Renal pelvis (tissue), 4 donors: ENCODE results near the gene EFS. TPM values are rescaled to one million over a fixed set of nuclear protein-coding genes. Genes with fewer than 3 reads are reported as not detected.
"Not testable (repeated sequence)": the region's sequence is repeated elsewhere in the genome, so short reads cannot be mapped to it uniquely, and the experiment has no call there.

ENCODE experiments used
- DNase-seq: peaks from one replicate; pipeline ENCODE4 v3.0.0-alpha.2; 2013
- polyA plus RNA-seq, 3 donors: library from polyadenylated mRNA; unstranded; fragments of 120-200 nt; gene quantifications; one replicate each; pipeline ENCODE4 v1.2.1, GENCODE V29; 2013; ENCODE audit not compliant: insufficient read length in 3 of 3

The EFS gene
- polyA plus RNA-seq, 3 donors: 41.1 to 55.6 (median 45.5) TPM

- no peak for DNase-seq
These were observed 37.5 kb upstream of the EFS start for GRCh38 chr14:23402296-23403138.

GRCh38 chr14:23401291-23401690 is 36.3 kb upstream of the EFS start:
- DNase-seq: no peak

GRCh38 chr14:23400496-23401149 is 35.7 kb upstream of the EFS start:
- not testable (repeated sequence) for DNase-seq

- DNase-seq: peak; percentile 17
These were observed 34.6 kb upstream of the EFS start for GRCh38 chr14:23399591-23399990.

GRCh38 chr14:23399136-23399535 is 34.2 kb upstream of the EFS start:
- no peak for DNase-seq

- no peak for DNase-seq
These were observed 33.4 kb upstream of the EFS start for GRCh38 chr14:23398348-23398747.

DNA sequence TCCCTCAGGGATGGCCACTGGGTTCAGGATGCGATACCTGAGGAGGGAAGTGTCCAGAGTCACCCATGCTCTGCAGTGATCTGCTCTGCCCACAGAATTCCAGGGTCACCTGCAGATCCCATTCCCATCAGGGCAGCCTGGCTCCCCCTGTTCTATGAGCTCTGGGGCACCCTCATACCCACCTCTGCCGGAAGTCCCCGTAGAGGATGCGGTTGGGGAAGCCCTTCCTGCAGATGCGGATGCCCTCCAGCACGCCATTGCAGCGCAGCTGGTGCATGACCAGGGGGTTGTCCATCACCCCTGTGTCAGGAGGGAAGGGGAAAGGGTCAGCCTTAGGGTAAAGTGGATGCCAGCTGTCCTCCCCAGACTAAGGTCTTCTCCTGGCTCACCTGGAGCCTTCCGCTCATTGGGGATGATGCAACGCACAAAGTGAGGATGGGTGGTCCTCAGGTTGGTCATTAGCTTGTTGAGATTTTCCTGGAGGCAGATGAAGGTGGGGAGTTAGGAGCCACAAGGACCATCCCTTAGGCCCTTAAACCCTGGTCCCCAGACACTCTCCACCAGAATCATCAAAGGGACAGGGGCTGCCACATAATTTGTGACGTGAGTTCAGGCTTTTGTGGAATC is 31.9 kb upstream of the EFS start:
- no peak for DNase-seq

- DNase-seq: no peak
These were observed 31.2 kb upstream of the EFS start for GRCh38 chr14:23396126-23396525.

- no peak for DNase-seq
These were observed 27.6 kb upstream of the EFS start for GRCh38 chr14:23392613-23393012.

GRCh38 chr14:23389871-23390270 is 24.9 kb upstream of the EFS start:
- DNase-seq: not testable (repeated sequence)

GRCh38 chr14:23389396-23389795 is 24.4 kb upstream of the EFS start:
- DNase-seq: no peak

GRCh38 chr14:23388996-23389395 is 24.0 kb upstream of the EFS start:
- no peak for DNase-seq

- DNase-seq: no peak
These were observed 23.2 kb upstream of the EFS start for GRCh38 chr14:23387916-23388882.

- DNase-seq: no peak
These were observed 22.0 kb upstream of the EFS start for GRCh38 chr14:23386999-23387398.

- not testable (repeated sequence) for DNase-seq
These were observed 21.3 kb upstream of the EFS start for GRCh38 chr14:23386266-23386657.

DNA sequence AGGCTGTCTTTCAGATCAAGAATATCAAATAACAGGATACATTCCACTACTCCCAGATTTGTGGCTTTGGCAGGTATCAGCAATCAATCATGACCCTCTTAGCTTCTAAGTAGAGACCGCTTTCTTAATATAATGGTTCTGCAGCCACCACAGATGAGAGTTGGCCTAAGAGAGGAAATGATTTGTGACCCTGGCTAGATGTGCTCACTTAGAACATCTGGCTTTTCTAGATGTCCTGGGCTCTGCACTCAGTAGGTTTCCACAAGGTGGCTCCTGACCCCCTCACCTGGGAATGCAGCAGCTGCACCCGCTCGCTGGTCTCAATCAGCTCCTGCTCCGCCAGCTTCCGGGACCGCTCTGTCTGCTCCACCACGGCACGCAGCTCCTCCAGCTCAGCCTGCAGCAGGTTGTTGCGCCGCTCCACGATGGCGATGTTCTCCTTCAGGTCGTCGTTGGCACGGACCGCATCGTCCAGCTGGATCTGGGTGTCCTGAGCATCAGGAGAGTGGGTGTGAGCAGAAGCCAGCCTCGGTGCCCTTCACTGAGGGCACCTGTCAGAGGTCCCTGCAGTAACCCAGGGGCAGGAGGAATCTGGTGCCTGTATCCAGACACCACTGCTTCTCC is 20.8 kb upstream of the EFS start:
- peak; percentile 52 for DNase-seq

GRCh38 chr14:23385244-23385641 is 20.3 kb upstream of the EFS start:
- no peak for DNase-seq

- DNase-seq: no peak
These were observed 19.6 kb upstream of the EFS start for GRCh38 chr14:23384364-23385080.

DNA sequence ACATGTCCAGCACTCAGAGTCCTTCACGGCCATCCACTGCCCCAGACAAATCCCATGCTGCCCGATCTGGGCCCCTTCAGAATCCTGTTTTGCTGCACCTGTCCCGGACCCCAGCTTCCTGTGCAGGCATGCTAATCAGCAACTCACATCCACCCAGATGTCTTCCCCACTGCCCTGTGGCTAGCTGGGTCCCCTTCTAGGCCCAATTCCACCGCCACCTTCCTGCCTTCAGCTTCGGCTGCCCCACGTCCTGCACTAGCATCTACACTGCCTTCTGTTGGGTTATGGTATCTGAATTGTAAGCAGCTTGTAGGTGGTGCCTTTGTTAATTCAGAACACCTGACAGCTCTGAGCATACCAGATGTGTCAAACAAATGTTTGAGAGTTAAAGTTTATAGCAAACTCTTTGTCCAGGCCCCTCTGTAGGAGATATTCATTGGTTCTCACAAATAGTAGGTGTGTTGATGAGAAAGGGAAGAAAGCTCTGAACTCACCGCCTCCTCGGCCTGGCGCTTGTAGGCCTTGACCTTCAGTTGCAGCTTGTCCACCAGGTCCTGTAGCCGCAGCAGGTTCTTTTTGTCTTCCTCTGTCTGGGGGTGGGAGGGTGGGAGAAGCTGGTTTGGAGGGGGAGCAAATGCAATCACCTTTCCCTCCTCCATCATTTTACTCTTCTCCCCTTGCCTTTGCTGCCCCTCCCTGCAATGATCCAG is 17.9 kb upstream of the EFS start:
- no peak for DNase-seq

GRCh38 chr14:23382276-23382675 is 17.3 kb upstream of the EFS start:
- DNase-seq: no peak
